ENCODE measurements around the gene KIF9. TPM values are rescaled to one million over a fixed set of nuclear protein-coding genes. Genes with fewer than 3 reads are reported as not detected.

KIF9 gene
- total and polyA plus RNA-seq, 2 of the 8 experiments (the other 6 are each of a cell fraction or from before 2014, with no cell fraction given): 5.0 to 8.0 TPM

GRCh38 chr3:47315069-47315647, 32.6 kb upstream of the KIF9 start:
- no peak overlapping the region for H3K4me2 ChIP-seq (ENCODE audit: insufficient read depth in 1 of 2, low read depth in 2 of 2, low read length in 2 of 2)
- H3K23ac ChIP-seq (ENCODE audit: insufficient read length): no peak overlapping the region
- FAIRE-seq (no peak), DNase-seq (ENCODE audit: low read depth in 1 of 2, low spot score in 2 of 2) (no peak)
- no peak overlapping the region for H3K4me3 ChIP-seq (ENCODE audit: extremely low read depth in 1 of 4, insufficient read depth in 2 of 4, low read depth in 3 of 4, low read length in 4 of 4)
- no peak overlapping the region for H3K4ac ChIP-seq (replicated peaks; ENCODE audit: insufficient read length, low read depth, low read length)
- TF ChIP-seq CREB1 (IDR thresholded peaks at IDR 0.05): no peak
- no peak overlapping the region for H3K56ac ChIP-seq (replicated peaks; ENCODE audit: insufficient read length, low read depth, low read length)
- ChIA-PET CTCF (ENCODE audit: partially characterized antibody) (interaction anchor here (1.3 to 2.6 kb wide), 3 partner anchors 9 to 64 kb away, joined by 4 to 19 read pairs (median 5); no protein-coding TSS in a partner anchor), POLR2A (ENCODE audit: partially characterized antibody) (no interaction called here)
- no peak overlapping the region for H3K27ac ChIP-seq (ENCODE audit: low read depth, low read length)
- peaks cover 0 to 5% of the 10 kb centered on the region in 2 experiments; a peak in 2 of 4 replicates for H3K79me2 ChIP-seq (ENCODE audit: control insufficient read depth in 1 of 2, insufficient read depth in 2 of 2, low read length in 2 of 2)
- no peak overlapping the region for H2BK15ac ChIP-seq (ENCODE audit: low read length)
- H2AK5ac ChIP-seq (ENCODE audit: low read depth, low read length): no peak overlapping the region
- no peak overlapping the region for H4K8ac ChIP-seq (ENCODE audit: extremely low read depth, insufficient read depth, low read length)
- H3K14ac ChIP-seq (ENCODE audit: insufficient read length): no peak overlapping the region
- H3K23me2 ChIP-seq (ENCODE audit: low read depth, low read length): no peaks in the 10 kb centered on the region
- no peaks in the 10 kb centered on the region for H3K27me3 ChIP-seq (replicated peaks in 1 of 4; ENCODE audit: control insufficient read depth in 3 of 4, extremely low read depth in 1 of 4, insufficient read depth in 3 of 4, low read length in 3 of 4)
- H2BK12ac ChIP-seq (ENCODE audit: low read depth, low read length): no peak overlapping the region
- 91% methylated on average over 5 of the region's 5 CpGs; no CpG with 5 or more reads in 1 of the 2 experiments for WGBS, 2 experiments (ENCODE audit: extremely low coverage in 1 of 2, insufficient coverage in 1 of 2, insufficient read length in 1 of 2, insufficient replicate concordance in 2 of 2, low coverage in 1 of 2, low lambda C conversion rate in 2 of 2, missing lambda C conversion rate in 1 of 2)
- H4K20me1 ChIP-seq (replicated peaks in 1 of 2; ENCODE audit: control insufficient read depth in 1 of 2, insufficient read depth in 2 of 2, low read length in 2 of 2): peaks cover 0 to 1% of the 10 kb centered on the region in 2 experiments
- H3K4me1 ChIP-seq (replicated peaks in 1 of 4; ENCODE audit: control insufficient read depth in 3 of 4, insufficient read depth in 4 of 4, low read length in 3 of 4): no peaks in the 10 kb centered on the region
- no peak overlapping the region for H4K91ac ChIP-seq (replicated peaks; ENCODE audit: insufficient read length, low read length)
- no peak overlapping the region for H3K9ac ChIP-seq (replicated peaks in 1 of 4; ENCODE audit: extremely low read depth in 1 of 4, low read depth in 3 of 4, low read length in 3 of 4)
- peaks cover 4 to 9% (median 6%) of the 10 kb centered on the region in 4 experiments; a peak in 6 of 8 replicates for H3K36me3 ChIP-seq (ENCODE audit: control insufficient read depth in 2 of 4, insufficient read depth in 4 of 4, low read length in 3 of 4)
- H3K18ac ChIP-seq (ENCODE audit: extremely low read depth, low read length): no peak overlapping the region
- H2BK5ac ChIP-seq (ENCODE audit: low read depth, low read length): no peak overlapping the region
- no peak overlapping the region for H2BK120ac ChIP-seq (replicated peaks; ENCODE audit: low read depth, low read length)
- no peaks in the 10 kb centered on the region for H3K9me3 ChIP-seq (ENCODE audit: insufficient read depth in 2 of 2, low read depth in 1 of 2, low read length in 1 of 2)
- no peaks in the 10 kb centered on the region; the same call in 1 of the 2 replicates for H3K79me1 ChIP-seq (ENCODE audit: low read depth, low read length)
- no peak overlapping the region for H2AFZ ChIP-seq (ENCODE audit: low read length)
- H4K5ac ChIP-seq (ENCODE audit: insufficient read length, low read depth, low read length): no peak overlapping the region
- no peak overlapping the region for H2BK20ac ChIP-seq (ENCODE audit: low read length)
